Measurements from ENCODE around the gene FNTB. TPM values are rescaled to one million over a fixed set of nuclear protein-coding genes. Genes with fewer than 3 reads are reported as not detected.

Gene FNTB
- polyA plus RNA-seq, 1 donor = 22.2 TPM

DNA sequence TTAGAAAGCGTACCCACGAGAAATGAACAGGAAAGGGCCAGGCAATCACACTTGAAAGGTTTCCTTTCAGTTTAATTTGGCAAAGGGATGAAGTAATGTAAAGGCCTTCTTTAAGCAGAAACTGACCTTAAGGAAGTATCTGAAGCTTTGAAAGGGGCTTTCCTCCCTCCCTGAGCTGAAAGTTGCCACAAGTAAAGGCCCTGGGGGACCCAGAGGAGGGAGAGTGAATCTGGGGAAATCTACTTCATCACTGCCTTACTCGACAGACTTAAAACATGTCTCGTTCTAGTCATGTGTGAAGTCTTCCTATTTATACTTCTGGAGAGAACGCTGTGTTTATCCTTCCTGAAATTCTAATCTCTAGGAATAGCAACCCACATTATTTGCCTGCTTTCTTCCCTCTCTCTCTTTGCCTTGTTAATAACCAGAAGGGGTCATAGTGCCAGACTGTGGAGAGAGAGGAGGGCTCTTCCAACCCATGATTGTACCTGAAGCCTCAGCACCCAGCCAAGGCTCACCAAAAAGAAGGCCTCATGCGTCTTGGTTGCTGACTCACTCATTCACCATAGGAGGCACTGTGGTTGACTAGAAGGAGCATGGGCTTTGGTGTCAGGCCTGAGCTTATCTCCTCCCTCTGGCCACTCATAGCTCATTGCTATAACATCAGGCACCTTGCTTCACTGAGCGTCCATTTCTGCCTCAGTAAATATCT, 33.9 kb upstream of the FNTB start:
- no peak for DNase-seq (ENCODE audit: low read depth)

DNA sequence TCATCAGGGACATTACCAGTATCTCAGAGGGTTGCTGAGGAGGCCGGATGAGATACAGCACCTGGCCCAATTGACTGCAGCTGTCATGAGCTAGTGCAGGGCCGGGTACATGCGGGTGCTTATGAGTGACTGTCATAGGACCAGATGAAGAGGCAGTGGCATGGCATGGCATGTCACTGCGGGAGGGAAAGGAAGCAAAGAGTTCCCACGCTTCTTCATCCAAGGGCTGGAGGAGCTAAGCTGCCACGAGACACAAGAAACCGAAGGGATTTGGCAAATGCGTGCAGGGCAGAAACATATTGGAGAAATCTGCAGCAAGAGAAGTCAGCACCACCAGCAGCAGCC, 33.4 kb upstream of the FNTB start:
- no peak for DNase-seq (ENCODE audit: low read depth)

DNA sequence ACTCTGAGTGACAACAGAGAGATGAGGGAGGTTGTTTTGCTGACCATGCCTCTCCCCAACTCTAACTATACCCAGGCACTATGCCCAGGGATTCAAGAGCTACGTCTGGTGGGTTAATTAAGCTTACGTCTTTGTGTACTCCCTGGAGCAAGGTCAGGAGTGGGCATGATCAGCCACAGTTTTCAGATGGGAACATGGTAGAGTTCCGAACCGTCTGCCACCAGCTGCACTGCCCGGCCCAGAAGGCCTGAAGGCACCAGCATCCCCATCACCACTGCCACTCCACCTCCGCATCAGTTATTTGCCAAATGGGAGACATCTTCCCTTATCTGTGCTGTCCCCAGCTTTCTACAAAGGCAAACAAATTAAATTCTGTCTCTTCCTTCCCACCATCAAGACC, 33.0 kb upstream of the FNTB start:
- DNase-seq (ENCODE audit: low read depth) = no peak

DNA sequence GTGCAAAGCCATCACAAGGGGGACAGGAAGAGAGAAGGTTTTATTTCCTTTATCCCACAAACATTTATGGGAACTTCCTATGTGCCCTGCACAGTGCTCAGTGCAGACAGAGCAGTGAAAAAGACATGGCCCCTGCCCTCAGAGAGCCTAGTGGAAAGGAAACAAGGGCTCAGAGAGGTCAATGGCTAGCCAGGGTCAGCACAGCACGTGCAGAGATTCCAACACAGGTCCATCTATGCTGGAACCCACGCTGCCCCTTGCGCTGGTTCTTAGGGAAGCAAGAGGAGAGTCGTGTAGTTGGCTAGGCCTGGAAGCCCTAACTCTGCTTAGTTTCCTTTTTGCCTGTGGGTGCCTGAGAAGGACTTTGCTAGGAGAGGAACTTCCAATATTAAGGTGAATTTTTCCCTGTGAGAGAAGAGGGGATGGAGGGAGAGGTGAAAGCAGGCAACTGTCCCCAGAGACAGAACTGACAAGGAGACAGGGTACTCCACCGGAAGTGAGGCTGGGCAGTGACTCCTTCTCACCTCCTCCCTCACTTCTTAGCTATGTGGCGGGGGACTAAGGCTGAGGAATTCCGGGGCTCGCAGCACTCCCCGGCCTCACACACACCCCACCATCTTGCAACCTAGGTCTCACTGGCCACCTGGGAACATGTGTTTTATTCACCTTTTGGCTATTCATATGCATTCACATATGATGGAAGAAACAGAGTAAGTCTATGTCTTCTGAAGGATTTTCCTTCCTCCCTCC, 32.0 kb upstream of the FNTB start:
- DNase-seq (ENCODE audit: low read depth) = no peak

DNA sequence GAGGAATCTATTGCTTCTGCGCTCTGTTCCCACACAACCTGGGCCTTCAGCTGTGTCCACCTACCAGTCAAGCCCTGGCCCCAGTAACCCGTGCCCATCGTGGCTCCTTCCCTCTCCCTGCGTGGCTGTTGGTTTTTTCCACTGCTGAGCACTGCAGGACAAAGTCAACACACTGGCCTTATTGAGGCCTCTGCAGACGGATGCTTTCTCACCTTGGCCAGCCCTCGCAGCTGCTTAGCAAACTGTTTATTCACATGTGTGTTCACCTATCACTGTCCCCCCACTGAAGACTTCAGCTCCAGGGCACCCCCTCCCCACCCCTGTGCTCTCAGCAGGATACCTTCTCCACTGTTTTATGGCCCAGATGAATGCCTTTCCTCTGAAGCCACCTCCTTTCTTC, 31.4 kb upstream of the FNTB start:
- DNase-seq (ENCODE audit: low read depth) = no peak

DNA sequence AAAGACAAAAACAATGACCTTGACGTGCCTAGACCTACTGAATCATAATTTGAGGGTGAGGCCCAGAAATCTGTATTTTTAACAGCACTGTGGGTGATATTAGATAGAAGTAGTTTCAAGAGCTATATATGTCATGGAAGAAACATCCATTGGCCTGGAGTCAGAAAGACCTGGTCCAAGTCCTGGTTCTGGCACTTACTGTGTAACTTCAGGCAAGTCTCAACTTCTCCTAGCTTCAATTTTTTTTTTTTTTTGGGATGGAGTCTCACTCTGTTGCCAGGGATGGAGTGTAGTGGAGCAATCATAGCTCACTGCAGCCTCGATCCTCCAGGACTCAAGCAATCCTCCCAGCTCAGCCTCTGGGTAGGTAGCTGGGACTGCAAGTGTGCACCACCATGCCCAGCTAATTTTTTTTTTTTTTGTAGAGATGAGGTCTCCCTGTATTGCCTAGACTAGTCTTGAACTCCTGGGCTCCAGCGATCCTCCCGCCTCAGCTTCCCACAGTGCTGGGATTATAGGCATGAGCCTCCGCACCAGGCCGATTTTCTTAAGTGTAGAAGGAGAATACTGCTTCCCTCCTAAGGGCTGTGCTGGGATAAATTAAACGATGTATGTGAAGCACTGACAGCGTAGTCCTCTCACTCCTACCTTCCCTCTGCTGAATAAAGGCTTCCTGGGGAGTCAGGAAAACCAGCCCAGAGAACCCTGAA, 29.8 kb upstream of the FNTB start:
- DNase-seq (ENCODE audit: low read depth) = no peak

DNA sequence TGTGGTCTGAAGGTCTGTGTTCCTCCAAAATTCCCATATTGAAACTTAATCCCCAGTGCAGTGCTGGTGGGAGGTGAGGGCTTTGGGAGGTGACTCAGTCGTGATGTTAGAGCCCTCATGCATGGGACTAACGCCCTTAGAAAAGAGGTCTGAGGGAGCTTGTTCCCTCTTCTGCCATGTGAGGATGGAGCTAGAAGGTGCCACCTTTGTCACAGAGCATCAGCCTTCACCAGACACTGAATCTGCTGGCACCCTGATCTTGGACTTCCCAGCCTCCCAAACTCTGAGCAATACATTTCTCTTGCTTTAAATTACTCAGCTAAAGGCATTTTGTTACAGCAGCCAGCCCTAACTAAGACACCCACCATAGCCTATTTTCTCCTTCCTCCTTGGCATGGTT, 28.5 kb upstream of the FNTB start:
- no peak for DNase-seq (ENCODE audit: low read depth)

DNA sequence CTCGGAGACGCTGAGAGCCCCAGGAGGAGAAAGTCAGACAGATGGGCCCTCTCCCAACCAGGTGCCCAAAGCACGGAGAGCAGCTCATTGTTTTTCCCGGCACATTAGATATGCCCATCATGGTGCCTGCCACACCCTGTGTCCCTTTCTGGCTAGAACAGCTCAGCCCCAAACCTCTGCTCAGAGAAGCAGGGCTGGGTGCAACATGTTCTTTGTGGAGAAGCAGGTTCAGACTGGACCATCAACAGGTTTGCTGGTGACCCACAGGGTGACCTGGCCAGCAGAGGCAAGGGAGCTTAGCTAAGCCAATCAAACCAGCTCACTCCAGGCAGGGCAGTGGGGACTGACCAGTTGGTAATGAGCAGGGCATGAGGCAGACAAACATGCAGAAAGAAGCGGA, 28.0 kb upstream of the FNTB start:
- no peak for DNase-seq (ENCODE audit: low read depth)

DNA sequence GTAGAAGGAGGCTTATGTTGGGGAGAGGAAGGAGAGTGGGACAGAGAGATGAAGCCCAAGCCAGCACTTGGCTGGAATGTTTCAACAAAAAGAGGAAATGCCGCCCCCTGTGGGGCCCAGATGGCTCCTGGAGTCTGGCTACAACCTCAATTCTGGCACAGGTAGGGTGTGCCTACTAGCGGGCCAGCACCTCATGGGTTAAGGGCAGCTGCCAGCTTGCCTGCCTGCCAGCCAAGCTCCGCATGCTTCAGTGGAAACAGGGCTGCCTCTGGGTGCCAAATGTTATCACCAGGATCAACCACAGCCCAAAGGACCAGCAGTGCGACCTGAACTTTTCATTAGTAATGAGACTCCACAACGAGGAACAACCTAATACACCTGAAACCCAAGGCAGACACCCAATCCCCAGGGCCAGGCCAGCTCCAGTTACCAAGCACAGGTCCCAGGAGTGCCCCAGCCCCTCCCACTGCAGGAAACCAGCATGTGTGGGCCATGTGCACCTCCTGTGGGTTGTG, 25.9 kb upstream of the FNTB start:
- no peak for DNase-seq (ENCODE audit: low read depth)

DNA sequence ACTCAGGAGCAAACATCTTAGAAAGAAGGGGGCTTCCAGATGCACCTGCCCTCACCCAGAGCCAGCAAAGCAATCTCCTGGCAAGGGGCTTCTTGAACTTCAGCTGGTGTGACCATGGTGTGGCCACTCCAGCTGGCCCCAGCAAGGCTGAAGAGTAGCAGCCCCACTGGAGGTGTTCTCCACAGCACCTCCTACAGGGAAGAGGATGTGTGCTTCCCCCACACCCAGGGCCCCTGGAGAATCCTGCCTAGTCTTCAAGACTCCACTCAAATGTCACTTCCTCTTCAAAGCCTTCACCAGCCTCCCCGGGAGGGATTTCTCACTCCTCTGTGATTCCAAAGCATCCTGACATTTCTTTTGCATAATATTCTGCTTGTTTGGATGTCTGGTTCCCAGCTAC, 23.1 kb upstream of the FNTB start:
- no peak for DNase-seq (ENCODE audit: low read depth)

DNA sequence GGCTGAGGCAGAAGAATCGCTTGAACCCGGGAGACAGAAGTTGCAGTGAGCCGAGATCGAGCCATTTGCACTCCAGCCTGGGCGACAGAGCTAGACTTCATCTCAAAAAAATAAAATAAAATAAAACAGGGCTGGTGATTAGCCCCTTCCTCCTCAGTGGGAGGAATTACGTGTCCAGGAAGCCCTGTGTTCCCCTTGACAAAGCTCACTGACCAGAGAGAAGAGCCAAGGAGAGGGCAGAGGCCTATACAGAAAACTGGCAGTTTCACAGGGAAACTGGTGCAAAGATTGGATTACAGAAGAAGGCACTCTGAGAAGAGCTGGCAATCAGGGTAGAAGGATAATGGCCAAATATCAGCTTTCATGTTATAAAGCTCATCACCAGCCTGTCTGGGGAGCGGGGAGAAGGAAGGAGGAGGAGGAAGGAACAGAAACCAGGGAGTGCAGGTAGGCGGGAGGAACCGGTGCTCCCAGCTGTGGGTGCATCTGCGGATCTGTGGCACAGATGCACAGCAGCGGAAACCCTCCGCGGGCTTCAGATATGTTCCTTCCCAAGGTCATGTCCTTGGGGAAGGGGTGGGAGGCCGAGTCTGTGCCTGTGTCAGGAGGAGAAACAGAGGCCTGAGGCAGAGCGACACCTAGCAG, 21.2 kb upstream of the FNTB start:
- no peak for DNase-seq (ENCODE audit: low read depth)

DNA sequence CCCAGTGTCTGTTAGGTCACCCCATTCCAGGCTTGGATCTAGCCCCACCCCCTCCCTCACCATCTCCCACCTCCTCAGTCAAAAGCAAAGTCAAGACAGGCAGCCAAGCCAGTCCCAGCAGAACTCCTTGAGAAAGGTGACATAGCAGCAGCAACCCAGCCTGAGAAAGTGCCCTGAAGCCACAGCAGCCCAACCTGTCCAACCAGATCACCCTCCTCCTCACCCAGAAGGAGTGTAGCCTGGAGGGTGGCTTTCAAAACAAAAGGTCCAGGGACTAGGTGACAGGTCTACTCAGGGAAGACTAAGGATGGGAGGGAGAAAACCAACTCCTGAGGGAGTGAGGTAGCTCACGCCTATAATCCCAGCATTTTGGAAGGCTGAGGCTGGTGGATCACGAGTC, 19.7 kb upstream of the FNTB start:
- DNase-seq (ENCODE audit: low read depth) = no peak

DNA sequence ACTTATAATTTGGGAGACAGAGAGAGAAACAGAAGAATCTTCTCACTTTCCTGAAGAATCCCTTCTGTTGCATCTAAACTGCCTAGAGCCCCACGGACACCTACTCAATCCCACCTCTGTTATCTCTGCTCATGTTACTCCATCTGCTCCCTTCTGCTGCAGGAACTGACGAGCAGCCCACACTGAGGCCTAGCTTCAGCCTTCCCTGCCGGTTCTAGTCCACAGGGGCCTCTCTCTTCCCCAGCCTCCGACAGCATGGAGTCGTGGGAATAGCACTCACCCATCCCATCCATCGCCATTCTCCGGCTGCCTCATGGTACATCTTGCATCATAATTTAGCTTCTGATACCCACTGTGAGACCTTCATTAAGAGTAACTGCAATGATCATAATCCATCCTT, 18.5 kb upstream of the FNTB start:
- no peak for DNase-seq (ENCODE audit: low read depth)

DNA sequence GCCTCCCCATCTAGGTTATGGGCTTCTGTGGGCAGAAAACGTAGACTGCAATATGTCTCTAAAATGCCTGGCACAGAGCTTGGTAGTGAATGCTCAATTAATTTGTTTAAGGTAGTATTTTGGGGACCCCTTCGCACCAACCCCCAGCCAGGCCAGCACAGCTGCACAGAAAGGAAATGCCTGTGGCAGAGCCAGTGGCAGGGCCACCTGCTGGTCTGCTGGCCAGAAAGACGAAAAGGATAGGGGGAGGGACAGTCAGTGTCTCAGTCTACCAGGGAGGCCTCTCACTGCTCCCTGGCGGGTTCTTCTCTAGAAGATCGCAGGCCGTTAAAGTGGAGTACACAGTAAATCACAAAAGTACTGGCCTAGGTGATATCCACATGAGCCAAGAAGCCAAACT, 18.0 kb upstream of the FNTB start:
- no peak for DNase-seq (ENCODE audit: low read depth)

DNA sequence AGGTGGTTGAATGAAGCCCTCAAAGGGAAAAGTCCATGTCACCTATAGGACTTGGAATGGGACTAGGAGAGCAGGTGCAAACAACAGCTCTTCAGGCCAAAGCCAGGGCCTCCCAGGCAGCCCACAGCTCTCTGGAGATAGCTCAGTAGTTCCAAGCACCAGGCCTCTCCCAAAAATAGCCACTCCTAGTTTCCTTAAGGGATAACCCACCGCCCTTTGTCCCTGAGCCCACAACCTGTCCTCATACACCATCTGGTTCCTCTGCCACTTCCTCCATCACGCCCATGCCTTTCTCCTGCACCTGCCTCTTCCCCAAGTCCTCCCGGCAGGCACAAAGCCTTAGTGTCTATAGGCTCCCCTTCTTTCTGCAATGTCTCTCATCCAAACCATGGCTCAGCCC, 16.7 kb upstream of the FNTB start:
- no peak for DNase-seq (ENCODE audit: low read depth)

DNA sequence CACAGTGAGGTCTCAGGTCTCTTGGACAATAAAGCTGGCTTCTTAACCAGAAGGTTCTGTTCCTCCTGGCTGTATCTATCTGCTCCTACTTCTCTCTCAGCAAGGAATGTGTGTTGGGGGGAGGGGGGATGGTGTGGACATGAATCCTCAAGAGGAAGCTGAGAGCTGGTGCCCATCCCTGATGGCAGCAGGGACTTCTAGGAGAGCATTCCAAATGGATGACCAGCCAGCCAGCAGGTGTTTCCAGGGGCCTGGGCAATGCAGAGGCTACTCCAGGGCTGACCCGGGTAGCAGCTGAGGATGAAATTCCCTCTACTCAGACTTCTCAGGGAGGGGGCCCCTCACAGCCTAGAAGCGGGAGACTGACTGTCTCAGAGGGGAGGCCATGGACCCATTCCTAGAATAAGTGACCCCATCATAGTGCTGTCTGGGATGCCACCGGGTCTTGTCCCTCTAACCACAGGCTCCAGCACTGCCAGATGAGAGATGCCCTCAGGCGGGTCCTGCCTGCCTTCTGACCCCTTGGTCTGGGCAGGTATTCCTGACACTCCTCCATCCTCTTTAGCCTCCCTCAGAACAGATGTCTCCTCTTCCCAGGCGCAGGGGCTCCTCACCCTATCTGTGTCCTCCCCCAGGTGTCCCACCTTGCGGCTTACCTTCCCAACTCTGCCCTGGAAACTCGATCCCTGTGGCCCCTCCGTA, 15.8 kb upstream of the FNTB start:
- DNase-seq (ENCODE audit: low read depth) = no peak

DNA sequence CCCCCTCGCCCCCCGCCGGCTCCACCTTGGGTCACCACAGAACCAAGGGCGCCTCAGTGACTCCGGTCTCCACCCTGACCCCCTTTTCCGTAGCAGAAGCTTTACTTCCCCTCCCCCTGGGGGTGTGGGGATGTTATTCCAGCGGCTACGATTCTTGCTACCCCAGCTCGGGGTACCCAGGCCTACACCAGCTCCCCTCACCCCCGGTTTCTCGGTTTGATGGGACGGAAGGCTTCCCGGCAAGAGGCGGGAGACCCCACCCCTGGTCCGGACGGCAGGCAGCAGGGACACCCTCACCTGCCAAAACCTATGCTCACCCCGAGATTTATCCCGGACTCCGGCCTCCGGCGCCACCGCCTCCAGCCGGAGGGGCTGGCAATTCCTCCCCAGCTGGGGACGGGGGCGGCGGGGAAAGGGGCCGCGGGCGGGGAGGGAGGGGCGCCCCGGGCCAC, 15.2 kb upstream of the FNTB start:
- DNase-seq (ENCODE audit: low read depth) = no peak

DNA sequence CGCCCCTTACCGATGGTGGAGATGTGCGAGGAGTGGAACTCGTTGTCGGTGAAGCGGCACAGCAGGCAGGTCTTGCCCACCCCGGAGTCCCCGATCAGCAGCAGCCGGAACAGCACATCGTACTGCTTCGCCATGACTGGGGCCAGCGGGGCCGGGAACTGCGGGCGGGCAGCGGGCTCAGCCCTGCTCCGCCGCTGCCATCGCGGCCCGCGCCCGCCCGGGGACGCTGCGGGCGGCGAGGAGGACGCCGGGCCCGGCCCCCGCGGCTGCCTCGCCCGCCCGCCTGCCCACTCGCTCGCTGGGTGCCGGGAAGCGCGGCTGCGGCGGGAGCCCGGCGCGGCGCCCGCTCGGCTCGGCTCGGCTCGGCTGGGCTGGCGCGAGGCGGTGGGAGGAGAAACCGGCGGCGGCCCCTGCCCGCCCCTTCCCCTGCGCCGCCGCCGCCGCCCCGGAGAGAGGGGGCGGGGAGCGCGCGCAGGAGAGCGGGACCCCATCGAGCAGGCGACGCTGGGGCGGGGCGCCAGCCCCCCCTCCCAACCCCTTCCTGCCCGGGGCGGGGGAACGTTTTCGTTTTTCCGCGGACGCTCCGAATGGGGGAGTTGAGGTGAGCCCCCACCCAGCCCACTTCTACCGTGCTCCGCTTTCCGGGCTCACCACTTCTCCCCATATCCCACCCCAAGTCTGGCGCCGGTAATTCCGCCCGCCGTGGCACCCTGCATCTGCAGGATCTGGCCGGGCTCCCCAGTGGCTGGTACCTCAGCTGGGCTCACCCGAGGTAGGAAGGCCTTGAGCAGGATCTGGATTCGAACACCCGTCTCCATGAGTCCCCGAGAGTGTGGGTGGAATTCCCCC, 14.5 kb upstream of the FNTB start, which contains the start of gene RAB15:
Gene RAB15 (minus strand): TSS at position 394 of the 849 bp plus-strand sequence. CDS start 260 bp downstream, at position 134.
- DNase-seq (ENCODE audit: low read depth) = no peak

DNA sequence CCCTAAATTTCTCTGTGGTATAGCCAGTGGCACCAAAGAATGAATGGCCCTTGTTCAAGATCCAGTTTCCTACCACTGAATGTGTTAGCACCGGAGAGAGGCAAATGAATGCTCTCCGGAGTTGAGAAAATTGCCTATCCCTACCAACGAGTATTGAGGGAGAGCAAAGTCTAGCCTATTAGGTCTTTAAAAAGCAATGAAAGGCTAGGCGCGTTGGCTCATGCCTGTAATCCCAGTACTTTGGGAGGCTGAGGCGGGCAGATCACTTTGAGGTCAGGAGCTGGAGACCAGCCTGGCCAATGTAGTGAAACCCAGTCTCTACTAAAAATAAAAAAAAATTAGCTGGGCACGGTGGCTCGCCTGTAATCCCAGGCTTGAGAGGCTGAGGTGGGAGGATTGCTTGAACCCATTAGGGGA, 13.7 kb upstream of the FNTB start:
- no peak for DNase-seq (ENCODE audit: low read depth)

DNA sequence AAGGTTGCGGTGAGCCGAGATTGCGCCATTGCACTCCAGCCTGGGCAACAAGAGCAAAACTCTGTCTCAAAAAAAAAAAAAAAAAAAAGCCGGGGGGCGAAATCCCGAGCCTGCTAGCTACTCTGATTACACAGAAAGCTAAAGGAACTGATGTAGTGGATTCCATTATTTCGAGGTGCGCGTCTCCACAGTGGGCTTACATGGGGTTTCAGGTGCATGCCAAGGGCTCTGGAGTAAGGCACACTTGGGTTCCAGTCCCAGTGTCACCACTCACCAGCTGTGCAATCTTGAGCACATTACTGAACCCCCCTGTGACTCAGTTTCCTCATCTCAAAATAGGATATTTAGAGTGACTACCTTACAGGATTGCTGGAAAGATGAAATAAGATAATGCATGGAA, 12.9 kb upstream of the FNTB start:
- DNase-seq (ENCODE audit: low read depth) = no peak

DNA sequence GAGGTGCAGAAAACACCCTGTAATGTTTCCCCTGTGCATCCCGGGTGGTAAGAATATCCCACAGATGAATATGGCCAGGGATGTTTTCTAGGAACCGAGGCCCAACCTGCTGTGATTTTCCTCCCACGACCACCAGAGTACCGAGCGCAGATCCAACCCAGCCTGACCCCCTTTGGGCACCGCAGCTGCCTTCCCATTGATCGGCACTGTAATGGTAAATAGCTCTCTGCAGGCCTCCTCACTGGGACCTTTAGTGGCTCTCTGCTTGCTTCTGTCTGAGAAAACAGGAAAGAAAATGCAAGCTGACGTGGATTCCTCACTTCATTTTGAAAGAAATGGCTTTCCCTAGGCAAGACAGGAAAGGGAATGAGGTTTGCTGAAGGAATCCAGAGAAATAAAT, 12.1 kb upstream of the FNTB start:
- DNase-seq (ENCODE audit: low read depth) = no peak

Measured in forelimb muscle (tissue), 1 donor.